ENCODE data around the gene MATN3. TPM values are rescaled to one million over a fixed set of nuclear protein-coding genes. Genes with fewer than 3 reads are reported as not detected.
A peak's percentile ranks its signal among the peaks of the same experiment; 100 is the strongest.

MATN3 gene
- total RNA-seq, 1 donor = 1.4 TPM

DNA sequence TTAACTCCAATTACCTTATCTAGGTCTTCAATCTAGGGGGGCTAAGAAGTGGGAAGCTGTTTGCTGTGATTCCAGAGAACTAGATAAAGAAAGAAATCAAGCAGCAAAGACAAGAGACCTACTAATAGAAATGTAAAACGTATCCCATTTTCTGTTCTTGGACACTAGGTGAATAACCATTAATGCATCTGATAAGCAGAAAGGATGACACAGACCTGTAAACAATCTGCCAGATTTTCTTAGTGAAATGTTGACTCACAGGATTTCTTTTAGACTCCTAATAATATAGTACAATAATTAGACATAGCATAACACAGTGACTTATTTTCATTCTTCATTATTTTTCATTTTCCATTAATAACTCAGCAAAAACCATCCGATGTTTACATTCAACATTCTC lies 23.9 kb downstream of the MATN3 start:
- peaks cover 24% of the 10 kb centered on the region for H3K79me2 ChIP-seq (ENCODE audit: insufficient read depth, low read length)
- H3K9me3 ChIP-seq (ENCODE audit: low read depth, low read length) = no peaks in the 10 kb centered on the region
- TF ChIP-seq, protein P1, sequence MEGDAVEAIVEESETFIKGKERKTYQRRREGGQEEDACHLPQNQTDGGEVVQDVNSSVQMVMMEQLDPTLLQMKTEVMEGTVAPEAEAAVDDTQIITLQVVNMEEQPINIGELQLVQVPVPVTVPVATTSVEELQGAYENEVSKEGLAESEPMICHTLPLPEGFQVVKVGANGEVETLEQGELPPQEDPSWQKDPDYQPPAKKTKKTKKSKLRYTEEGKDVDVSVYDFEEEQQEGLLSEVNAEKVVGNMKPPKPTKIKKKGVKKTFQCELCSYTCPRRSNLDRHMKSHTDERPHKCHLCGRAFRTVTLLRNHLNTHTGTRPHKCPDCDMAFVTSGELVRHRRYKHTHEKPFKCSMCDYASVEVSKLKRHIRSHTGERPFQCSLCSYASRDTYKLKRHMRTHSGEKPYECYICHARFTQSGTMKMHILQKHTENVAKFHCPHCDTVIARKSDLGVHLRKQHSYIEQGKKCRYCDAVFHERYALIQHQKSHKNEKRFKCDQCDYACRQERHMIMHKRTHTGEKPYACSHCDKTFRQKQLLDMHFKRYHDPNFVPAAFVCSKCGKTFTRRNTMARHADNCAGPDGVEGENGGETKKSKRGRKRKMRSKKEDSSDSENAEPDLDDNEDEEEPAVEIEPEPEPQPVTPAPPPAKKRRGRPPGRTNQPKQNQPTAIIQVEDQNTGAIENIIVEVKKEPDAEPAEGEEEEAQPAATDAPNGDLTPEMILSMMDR (IDR thresholded peaks at IDR 0.05; ENCODE audit: extremely low read depth, low read depth, low read length) = no peak
- peaks cover 3% of the 10 kb centered on the region for H3K27me3 ChIP-seq (ENCODE audit: insufficient read depth, low read length)
- H3K4me2 ChIP-seq (ENCODE audit: insufficient read depth, low read length) = peak overlapping the region; percentile 99
- no peak for DNase-seq (ENCODE audit: insufficient read length, low spot score, missing footprints)
- no peaks in the 10 kb centered on the region for H3K36me3 ChIP-seq (ENCODE audit: insufficient read depth, low read length)
- peak overlapping the region; percentile 81 for H3K4me3 ChIP-seq (ENCODE audit: insufficient read depth, low read length)
- H3K27ac ChIP-seq (ENCODE audit: low read depth, low read length) = no peak overlapping the region
- H2AFZ ChIP-seq (ENCODE audit: low read length) = no peak overlapping the region
- peaks cover 17% of the 10 kb centered on the region for H3K4me1 ChIP-seq (ENCODE audit: insufficient read depth, low read length)
- no peaks in the 10 kb centered on the region for H4K20me1 ChIP-seq (ENCODE audit: insufficient read depth, low read length)

DNA sequence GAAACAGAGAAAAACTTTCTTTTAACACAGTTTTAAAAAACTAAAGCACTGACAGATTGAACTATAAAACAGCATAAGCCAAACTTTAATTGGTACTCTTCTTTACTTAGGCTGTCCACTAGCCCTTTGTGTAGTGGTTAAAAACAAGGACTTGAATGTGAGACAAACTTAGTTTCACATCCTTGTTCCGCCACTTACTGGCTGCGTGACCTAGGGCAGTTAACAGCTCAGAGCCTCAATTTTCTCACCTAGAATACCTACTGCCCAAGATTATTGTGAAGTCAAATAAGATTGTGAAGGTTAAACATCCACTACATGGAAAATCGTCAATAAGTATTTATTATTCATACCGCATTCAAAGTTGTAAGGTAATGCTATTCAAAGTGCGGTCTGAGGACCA lies 24.5 kb downstream of the MATN3 start:
- Histone ChIP-seq H3K4me1 (ENCODE audit: insufficient read depth, low read length) (peaks cover 17% of the 10 kb centered on the region), H4K20me1 (ENCODE audit: insufficient read depth, low read length) (no peaks in the 10 kb centered on the region), H3K27me3 (ENCODE audit: insufficient read depth, low read length) (no peaks in the 10 kb centered on the region), H3K27ac (ENCODE audit: low read depth, low read length) (no peak overlapping the region), H3K9me3 (ENCODE audit: low read depth, low read length) (no peaks in the 10 kb centered on the region), H3K79me2 (ENCODE audit: insufficient read depth, low read length) (peaks cover 24% of the 10 kb centered on the region), H3K4me3 (ENCODE audit: insufficient read depth, low read length) (no peak overlapping the region), H3K36me3 (ENCODE audit: insufficient read depth, low read length) (no peaks in the 10 kb centered on the region), H2AFZ (ENCODE audit: low read length) (no peak overlapping the region), H3K4me2 (ENCODE audit: insufficient read depth, low read length) (no peak overlapping the region)
- DNase-seq (ENCODE audit: insufficient read length, low spot score, missing footprints) = no peak
- TF ChIP-seq, protein P1 (IDR thresholded peaks at IDR 0.05; ENCODE audit: extremely low read depth, low read depth, low read length) = no peak

DNA sequence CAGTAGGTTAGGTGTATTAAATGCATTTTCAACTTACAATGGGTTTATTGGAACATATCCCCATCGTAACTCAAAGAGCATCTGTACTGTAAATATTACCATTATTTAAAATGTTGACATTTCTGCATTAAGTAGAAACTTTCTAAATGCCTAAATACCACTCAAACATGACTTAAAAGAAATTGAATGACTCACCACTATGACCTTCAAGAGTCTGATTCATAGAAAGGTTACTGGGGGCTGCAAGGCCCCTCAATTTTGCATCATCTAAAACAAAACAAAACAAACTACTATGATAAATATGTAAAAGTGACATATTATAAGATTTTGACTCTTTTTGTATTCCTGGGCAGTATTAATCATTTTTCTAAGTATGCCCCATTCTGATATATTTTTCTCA lies 30.2 kb downstream of the MATN3 start:
- H4K20me1 ChIP-seq (ENCODE audit: insufficient read depth, low read length) = no peaks in the 10 kb centered on the region
- no peak overlapping the region for H3K27ac ChIP-seq (ENCODE audit: low read depth, low read length)
- H3K4me2 ChIP-seq (ENCODE audit: insufficient read depth, low read length) = no peak overlapping the region
- TF ChIP-seq, protein P1 (IDR thresholded peaks at IDR 0.05; ENCODE audit: extremely low read depth, low read depth, low read length) = no peak
- no peak for DNase-seq (ENCODE audit: insufficient read length, low spot score, missing footprints)
- no peak overlapping the region for H3K4me3 ChIP-seq (ENCODE audit: insufficient read depth, low read length)
- no peaks in the 10 kb centered on the region for H3K27me3 ChIP-seq (ENCODE audit: insufficient read depth, low read length)
- H3K36me3 ChIP-seq (ENCODE audit: insufficient read depth, low read length) = peaks cover 13% of the 10 kb centered on the region
- H3K79me2 ChIP-seq (ENCODE audit: insufficient read depth, low read length) = peaks cover 7% of the 10 kb centered on the region
- no peak overlapping the region for H2AFZ ChIP-seq (ENCODE audit: low read length)
- no peaks in the 10 kb centered on the region for H3K9me3 ChIP-seq (ENCODE audit: low read depth, low read length)
- H3K4me1 ChIP-seq (ENCODE audit: insufficient read depth, low read length) = no peaks in the 10 kb centered on the region

DNA sequence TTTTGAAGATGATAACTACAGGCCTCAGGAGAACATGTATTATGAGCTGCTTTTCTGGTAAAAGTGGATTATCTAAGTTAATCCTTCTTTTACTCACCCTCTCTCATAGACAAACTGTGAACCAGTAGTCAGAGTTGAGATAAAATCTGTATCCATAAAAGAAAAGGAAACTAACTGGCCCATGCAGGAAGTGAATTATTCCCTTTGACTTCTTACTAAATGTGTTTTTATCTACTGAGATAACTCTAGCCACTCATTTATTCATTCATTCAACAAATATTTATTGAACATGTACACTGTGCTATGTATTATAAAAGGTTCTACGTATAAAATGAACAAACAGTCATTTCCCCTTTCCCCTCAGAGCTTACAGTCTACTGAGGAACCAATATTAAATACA lies 32.5 kb downstream of the MATN3 start:
- TF ChIP-seq, protein P1 (IDR thresholded peaks at IDR 0.05; ENCODE audit: extremely low read depth, low read depth, low read length) = no peak
- no peak for DNase-seq (ENCODE audit: insufficient read length, low spot score, missing footprints)
- no peak overlapping the region for H3K4me2 ChIP-seq (ENCODE audit: insufficient read depth, low read length)

More for the DNA sequence above, 32.5 kb downstream of the MATN3 start:
- Histone ChIP-seq H3K79me2 (ENCODE audit: insufficient read depth, low read length) (peaks cover 4% of the 10 kb centered on the region), H3K4me3 (ENCODE audit: insufficient read depth, low read length) (no peak overlapping the region), H3K36me3 (ENCODE audit: insufficient read depth, low read length) (peaks cover 24% of the 10 kb centered on the region), H4K20me1 (ENCODE audit: insufficient read depth, low read length) (no peaks in the 10 kb centered on the region), H3K4me1 (ENCODE audit: insufficient read depth, low read length) (no peaks in the 10 kb centered on the region), H2AFZ (ENCODE audit: low read length) (no peak overlapping the region), H3K27me3 (ENCODE audit: insufficient read depth, low read length) (no peaks in the 10 kb centered on the region), H3K9me3 (ENCODE audit: low read depth, low read length) (no peaks in the 10 kb centered on the region), H3K27ac (ENCODE audit: low read depth, low read length) (no peak overlapping the region)

Data from osteoblast (primary cell).